MM.1S (cell line): ENCODE results near the gene TMEM97.

Experiments
- EZH2 ChIP-seq: fragments of 300-600 bp; sonication (generic); optimal IDR thresholded peaks from 2 replicates; pipeline ENCODE3; 2017; ENCODE audit warnings: low read depth, mild to moderate bottlenecking, antibody characterized with exemption, low read length, mixed read lengths
- EZH2phosphoT487 ChIP-seq: fragments of 300-600 bp; sonication (generic); IDR thresholded peaks from 2 replicates; pipeline ENCODE4 v1.6.1; 2018; ENCODE audit warnings: antibody characterized with exemption, low read length
- TF ChIP-seq, protein P1 (sequence below): fragments of 300-600 bp; sonication (generic); IDR thresholded peaks from 2 replicates; pipeline ENCODE4 v1.5.1; 2016; ENCODE audit warnings: antibody characterized with exemption, low read length, mixed read lengths

DNA sequence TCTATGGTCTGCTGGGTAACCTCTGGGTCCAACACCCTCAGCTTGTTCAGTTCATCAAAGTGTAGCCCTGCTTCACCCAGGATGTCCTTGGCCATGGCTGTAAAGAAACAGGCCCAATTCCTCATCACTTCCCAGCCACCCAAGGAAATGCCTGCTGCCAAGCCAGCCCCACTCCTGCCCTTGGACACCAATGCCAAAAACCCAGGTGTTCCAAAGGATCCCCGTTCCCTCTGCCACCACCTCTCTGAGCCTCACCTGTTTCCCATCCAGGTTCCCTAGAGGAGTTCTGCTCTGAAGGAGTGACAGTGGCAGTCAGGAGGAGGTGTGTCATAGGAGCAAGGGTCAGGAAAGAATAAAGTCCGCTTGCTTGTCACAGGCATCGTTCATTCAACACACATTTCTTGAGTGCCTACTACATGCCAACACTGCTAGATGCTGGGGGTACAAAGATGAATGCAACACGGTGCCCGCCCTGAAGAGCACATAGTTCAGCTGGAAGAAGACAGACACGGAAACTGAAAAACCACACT lies 13.0 kb downstream of the TMEM97 start:
- TF ChIP-seq, protein P1, sequence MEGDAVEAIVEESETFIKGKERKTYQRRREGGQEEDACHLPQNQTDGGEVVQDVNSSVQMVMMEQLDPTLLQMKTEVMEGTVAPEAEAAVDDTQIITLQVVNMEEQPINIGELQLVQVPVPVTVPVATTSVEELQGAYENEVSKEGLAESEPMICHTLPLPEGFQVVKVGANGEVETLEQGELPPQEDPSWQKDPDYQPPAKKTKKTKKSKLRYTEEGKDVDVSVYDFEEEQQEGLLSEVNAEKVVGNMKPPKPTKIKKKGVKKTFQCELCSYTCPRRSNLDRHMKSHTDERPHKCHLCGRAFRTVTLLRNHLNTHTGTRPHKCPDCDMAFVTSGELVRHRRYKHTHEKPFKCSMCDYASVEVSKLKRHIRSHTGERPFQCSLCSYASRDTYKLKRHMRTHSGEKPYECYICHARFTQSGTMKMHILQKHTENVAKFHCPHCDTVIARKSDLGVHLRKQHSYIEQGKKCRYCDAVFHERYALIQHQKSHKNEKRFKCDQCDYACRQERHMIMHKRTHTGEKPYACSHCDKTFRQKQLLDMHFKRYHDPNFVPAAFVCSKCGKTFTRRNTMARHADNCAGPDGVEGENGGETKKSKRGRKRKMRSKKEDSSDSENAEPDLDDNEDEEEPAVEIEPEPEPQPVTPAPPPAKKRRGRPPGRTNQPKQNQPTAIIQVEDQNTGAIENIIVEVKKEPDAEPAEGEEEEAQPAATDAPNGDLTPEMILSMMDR = no peak
- TF ChIP-seq EZH2 (no peak), EZH2phosphoT487 (no peak)
